ENCODE measurements around the gene DDIT3.

The DDIT3 gene

DNA sequence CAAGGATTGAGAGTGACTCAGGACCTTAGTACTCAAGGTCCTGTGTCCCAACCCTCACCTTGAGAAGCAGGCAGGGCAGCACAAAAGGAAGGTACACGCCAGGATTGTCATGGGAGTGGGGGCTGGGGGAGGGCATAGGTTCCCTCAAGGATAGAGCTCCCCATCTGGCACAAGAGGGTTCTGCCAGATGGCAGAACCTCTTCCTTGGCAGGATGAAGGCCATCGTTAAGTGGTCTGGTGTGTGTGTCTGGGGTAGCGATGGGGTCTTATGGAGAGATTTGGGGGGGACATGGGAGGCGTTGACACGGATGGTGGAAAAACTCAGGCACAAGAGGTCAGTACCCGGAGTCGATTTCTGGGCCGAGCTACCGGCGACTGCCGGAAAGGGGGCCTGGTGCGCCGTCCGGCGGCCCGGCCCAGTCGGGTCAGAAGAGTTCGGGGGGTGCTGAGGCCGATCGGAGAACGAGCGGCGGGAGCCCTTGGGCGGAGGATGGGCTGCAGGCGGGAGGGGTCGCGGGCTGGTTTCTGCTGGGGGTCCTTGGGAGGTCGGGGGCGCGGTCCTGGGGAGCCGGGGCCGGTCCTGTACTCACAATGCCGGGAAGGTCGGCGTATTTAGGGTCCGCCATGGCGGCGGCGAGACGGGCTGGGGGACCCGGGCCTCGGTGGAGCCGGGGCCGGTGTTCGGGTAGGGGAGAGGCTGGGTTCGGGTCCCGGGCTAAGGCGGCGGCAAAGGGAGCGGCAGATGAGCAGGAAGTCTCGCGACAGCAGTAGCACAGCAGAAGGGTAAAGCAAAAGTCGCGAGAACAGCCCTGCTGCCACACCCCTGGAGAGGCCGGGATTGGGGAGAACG lies 26.3 kb upstream of the DDIT3 start, which contains the start of gene DCTN2:
Gene DCTN2, minus strand, starts transcription at position 755 of the 850 bp plus-strand sequence. Its CDS starts 129 bp downstream, at position 626.
- no peak for DNase-seq

DNA sequence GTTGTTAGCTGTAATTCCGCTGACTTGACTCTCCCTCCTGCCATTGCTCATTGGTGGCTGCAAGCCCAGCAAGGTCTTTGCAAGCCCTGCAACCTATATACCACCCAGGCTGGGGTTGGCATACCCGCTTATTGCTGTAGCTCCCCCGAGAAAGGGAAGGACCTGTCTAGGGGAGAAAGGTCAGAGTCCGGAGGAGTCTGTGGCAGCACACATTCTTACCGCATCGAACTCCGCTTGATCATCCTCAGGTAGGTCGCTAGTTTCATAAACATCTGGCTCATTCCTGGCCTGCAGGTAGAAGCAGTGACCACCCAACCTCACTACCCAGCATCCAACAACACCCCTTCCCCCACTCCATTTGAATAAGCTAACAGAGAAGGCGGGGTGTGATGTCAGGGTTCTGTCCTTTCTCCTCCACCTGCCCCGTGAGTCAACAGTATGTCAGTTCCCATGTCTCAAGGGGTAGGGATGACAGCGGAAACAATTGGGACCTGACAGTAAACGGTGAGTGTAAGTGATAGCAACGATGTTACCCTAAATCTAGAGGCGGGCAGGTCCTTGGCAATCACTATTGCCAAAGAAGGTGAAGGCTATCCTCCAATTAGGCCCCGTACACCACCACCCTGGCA lies 25.6 kb upstream of the DDIT3 start:
- no peak for DNase-seq

DNA sequence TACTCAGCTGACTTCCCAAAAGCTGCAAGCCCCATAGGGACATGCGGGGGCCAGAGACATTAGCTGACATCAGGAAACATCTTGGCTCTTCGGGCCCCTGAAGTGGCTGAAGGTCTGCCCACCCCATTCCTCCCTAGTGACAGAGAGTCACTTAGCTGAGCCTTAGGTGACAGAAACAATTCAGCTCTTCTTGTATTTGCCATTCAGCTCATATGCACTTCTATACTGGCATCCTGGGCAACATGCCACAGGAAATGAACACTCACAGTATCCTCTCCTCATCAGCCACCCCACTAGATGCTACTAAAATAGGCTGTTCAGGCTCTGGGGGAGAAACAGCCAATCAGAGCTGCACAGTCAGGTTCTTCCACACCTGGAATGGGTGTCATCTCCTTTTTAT lies 23.3 kb upstream of the DDIT3 start:
- DNase-seq, result no peak

DNA sequence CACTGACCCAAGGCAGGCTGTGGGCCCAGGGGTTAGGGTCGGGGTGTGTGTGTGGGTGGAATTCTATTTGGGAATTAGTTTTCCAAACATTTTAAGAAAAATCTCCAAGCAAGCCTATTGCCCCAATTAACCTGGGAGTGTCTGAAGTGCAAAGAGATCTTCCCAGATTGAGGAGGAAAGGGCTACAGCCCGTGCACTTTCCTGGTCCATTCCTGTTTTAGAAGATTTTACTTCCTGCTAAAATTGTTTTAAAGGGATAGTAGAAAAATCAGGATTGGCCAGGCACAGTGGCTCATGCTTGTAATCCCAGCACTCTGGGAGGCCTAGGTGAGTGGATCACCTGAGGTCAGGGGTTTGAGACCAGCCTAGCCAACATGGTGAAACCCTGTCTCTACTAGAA lies 21.4 kb upstream of the DDIT3 start:
- no peak for DNase-seq

DNA sequence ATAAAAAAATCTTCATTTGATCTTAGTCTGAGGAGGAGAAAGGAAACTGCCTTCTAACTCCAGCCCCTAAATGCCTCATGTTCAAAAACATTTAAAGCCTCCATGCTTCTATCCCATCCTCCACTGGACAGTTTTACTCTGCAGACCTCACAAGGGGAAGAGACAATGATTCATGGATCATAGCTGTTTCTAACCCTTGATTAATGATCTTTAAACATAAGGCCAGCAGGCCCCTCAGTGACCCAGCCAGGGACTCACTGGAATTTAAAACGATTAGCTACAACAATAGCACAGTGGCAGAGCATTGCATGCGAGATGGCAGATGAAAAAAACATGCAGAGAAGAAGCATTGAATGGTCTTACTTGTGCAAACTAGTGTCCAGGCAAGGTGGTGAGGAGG lies 20.7 kb upstream of the DDIT3 start:
- no peak for DNase-seq

DNA sequence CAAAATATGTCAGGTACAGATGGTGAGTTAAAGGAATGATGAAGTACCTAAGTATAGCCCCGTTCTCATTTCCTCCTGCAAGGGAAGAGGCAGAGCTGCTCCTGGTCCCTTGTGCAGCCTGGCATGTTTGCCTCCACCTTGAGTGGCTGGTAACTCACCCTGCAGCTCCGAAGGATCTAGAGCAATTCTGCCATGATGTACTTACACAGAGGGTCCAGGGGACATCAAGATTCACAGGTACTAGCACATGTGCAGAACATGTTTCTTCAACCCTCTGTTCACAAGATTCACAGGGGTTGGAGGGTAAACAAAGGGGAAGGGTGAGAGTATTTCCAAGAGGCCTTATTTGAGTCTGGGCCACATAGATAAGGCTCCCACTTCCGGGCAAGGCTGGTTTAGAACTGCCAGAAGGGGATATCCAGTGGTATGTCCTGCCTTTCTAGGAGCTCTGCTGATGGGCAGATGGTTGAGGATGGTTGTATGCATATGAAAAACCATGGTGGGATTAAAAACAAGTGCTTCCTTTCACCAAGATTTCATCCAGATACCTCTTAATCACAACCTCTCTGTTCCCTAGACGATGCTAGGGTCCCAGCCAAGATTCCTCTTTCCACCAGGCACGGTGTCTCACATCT lies 18.9 kb upstream of the DDIT3 start:
- DNase-seq, result peak; percentile 25

DNA sequence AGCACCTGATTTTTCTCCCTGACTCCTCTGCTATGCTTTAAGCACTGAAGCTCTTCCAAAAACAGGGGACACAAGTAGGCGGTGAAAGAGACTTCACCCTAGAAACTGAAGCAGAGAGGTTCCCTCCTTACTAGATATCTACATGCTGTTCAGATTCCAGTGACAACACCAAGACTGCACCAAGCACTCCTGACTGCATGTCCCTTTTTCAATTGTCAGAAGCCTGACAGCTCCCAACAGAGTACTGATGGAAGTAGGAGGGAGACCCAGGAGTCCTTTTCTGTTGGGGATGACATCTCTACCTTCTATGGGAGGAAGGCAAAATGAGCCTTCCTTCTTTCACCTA lies 16.3 kb upstream of the DDIT3 start:
- DNase-seq, result no peak

DNA sequence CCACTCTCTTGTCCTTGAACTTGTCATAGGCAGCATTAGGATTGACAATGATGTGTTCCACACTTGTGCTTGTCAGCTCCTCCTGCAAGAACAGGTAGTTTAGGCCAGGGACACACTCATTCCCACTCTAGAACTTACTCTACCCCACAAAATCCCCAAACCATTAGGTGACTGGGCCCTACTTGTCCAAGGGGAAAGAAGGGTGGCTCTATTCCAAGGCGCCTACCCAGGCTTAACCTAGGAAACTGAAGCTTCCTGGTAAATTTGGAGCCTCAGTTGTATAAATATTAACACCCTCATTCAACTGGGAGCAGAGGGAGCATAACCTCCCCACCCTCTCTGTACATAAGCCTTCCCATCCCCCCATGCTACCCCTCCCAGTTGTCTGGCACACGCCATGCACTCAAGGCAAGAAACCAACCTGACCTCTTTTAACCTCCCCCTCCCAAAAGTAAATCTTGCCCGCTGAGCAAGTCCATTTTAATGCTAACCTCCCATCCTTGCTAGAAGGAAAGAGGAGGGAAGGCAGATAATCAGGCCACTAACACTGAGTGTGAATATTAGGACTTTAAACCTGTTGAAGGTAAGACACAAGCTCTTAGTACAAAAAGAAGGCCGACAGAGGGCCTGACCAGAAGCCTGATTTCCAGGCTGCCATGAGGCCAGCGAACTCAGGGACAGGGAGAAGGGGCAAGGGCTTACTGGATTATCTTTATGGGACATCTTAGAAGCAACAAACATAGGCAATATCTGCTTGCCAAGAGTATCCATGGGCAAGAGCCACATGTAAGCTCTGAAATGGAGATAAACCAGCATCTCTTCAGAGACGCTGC lies 15.7 kb upstream of the DDIT3 start:
- no peak for DNase-seq

DNA sequence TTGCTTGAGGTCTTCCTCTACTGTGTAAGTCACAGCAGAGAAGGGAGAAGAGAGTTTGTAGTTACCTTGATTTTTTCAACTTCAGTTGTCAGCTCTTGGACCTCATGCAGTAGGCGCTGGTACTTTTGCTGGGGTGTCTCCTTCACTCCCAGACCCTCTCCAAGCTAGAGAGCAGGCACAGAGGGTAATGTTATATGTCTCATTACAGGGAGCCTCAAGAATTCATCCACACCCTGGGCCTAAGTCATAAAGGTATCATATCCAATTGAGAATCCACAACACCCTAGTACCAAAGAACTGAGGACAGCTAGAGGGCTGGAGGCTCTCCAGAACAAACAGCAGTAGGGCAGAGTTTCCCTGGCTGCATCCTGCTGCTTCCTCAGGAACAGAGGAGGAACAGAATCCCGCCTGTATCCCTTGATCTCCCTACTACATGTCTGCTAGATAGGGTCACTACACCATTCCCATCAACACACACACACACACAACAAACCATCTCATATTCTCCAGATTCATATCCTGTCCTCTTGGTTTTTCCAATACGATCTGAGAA lies 14.8 kb upstream of the DDIT3 start:
- DNase-seq, result no peak

DNA sequence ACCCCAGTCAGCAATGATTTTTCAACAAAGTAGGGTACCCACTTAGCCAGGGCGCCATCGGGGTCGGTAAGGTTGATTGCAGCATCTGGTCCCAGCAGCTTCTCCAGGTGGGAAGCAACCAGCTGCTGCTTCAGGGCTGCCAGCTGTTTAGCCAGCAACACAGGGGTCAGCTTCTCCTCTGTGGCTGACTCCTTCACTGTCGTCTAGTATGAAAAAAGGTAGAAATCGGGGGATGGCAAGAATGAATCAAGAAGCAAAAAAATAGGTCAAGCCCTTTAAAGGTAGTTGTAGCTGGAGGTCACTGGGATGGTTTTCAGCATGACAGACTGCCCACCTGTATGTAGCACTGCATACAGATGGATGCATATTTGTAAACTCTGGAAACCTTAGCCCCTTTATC lies 13.9 kb upstream of the DDIT3 start:
- no peak for DNase-seq

DNA sequence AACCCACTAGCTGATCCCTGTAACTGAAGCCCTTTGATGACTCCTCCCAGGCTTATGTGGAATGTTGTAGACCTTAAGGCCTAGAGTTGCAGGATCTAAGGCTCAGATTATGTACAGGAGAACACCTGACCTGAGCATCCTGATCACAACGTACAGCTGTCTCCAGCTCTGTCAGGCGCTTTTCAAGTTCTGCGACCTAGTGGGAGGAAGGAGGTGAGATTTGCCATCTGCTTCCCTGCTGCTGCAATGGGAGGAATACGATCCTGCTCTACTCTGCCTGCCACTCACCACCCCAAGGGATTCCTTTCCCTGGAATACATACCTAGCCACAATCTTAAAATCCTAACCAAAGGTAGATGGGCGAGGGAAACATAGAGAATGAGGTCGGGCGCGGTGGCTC lies 12.8 kb upstream of the DDIT3 start:
- DNase-seq, result no peak

DNA sequence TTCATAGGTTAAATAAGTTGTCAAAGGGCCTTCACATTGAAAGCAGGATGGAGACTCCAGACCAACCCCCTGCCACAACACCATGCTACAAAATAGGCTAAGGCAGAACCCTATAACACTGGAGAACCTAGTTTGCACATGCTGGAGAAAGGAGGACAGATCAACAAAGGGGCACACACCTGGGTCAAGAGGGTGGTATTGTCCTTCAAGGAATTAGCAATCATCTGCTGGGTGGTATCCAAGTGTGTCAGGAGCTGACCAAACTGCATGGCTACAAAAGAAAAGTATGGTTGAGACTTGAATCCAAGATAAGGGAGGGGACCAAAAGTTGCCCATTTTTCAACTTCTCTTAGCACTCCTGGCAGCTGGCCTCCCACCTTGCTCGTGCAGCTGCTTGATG lies 11.5 kb upstream of the DDIT3 start:
- DNase-seq, result no peak

DNA sequence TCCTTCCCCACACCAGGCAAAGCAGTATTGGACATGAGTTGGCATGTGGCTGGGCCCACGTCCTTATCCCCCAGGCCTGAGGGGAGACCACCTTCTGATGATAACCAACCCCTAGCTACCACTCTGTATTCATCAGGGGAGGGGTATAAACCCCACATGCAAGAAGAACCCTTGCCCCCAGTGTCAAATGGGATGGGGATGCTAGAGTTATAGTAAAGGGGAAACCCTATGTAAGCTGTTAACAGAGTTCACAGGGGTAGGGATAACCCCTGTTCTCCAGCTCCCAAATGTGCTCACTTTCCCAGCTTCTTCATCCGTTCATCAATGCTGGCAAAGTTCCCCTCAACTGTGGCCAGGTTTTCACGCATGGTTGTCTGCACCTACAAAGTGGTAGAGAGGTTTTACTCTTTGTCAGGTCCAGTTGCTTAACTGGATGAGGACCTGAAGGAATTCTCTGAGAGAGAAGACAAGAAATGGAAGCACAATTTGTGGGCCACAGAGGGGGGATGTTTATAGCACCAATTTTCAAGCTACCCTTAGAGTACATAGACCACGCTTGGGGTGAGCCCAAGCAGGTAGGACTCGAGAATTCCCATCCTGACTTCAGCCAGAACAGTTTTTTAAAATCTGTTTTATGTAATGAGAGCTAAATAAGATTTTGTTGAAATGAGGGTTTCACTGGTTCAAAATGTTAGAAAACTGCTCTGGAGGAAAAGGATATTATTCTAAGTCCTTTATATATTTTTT lies 10.3 kb upstream of the DDIT3 start:
- DNase-seq, result no peak

DNA sequence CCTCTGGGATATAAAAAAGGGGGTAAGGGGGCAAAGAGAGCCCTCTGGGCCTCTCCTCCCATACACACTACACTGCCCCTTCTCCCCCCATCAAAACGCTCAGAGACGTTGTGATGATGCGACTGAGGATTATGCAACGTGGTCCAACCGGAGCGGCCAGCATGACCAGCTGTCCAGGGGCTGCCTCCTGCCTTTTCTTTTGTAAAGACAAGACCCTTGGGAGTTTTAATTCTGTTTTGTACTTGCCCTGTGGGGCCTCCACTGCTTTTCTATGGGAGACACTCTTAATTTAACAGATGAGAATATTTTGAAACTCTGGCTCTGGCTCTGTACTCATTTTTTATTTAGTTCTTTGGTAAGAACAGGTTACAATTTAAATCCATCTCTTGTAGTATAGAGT lies 9.5 kb upstream of the DDIT3 start:
- no peak for DNase-seq

DNA sequence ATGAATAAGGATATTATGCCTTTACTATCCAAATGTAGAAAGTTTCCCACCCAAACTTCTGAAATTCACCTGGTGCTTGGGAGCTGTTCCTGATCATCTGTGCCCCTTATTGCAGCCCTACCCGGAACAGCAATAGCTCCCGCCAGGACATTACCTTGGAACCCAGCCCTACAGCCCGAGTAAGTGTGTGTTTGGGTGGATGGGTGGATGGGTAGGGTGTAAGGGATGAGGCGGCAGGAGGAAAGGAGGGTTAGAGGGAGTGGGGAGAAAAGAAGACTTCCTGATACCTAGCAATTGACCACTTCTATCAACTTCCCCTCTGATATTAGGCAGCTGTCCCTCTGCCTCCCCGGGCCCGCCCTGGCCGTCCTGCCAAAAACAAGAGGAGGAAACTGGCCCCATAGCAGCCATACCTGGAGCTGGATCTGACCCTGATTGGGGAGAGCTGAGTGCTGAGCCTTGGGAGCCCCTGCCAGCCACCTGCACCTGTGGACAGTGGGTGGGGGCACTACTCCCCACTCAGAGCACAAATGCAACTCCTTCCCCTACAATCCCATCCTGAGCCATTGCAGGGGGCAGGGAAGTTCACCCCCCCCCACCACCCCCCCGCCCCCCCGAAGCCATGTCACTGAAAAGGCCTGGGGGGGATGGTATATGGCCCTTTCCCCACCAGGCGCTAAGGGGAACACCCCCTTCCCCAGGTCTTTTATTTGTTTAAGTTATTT lies 8.7 kb upstream of the DDIT3 start:
- DNase-seq, result no peak

DNA sequence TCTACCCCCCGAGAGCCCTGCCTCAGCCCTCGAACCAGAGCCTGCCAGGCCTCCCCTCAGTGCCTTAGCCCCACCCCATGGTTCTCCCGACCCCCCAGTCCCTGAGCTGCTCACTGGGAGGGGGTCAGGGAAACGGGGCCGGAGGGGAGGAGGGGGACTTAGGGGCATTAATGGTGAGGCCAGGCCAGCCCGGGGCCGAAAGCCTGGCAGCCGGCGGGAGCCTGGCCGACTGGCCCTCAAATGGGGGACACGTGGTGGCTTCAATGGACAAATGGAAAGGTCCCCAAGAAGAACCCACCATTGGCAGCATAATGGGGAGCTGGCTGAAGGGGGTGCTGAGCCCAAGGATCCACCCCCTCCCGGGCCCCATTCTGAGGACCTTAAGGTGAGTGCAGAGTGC lies 7.9 kb upstream of the DDIT3 start:
- no peak for DNase-seq

DNA sequence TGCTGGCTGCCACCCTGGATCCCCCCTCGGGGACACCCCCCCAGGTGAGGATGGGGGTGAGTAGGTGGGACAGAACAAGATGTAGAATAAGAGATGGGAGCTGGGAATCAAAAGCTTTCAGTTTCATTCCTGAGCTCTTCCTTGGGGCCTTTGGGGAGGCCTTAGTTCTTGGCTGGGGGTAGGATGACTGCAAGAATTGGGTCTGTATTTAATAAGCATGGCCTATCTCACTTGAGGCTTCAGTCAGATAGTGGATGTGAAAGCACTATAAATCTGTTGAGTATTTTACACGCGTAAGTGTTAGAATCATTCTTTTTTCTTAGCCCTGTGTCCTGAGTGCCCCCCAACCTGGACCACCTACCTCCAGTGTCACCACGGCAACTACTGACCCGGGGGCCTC lies 6.9 kb upstream of the DDIT3 start:
- DNase-seq, result no peak

DNA sequence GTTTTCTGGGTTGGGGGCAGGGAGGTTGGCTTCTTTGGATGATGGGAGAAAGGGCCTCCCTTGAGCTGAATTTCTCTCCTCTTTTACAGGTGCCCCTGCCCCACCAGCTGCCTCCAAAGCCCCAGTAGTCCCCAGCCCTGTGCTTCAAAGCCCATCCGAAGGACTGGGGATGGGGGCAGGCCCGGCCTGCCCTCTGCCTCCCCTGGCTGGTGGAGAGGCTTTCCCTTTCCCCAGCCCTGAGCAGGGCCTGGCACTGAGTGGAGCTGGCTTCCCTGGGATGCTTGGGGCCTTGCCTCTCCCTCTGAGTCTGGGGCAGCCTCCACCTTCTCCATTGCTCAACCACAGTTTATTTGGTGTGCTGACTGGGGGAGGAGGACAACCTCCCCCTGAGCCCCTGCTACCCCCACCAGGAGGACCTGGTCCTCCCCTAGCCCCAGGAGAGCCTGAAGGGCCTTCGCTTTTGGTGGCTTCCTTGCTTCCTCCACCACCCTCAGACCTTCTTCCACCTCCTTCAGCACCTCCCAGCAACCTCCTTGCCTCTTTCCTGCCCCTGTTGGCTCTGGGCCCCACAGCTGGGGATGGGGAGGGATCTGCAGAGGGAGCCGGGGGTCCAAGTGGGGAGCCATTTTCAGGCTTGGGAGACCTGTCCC lies 6.3 kb upstream of the DDIT3 start:
- DNase-seq, result no peak

DNA sequence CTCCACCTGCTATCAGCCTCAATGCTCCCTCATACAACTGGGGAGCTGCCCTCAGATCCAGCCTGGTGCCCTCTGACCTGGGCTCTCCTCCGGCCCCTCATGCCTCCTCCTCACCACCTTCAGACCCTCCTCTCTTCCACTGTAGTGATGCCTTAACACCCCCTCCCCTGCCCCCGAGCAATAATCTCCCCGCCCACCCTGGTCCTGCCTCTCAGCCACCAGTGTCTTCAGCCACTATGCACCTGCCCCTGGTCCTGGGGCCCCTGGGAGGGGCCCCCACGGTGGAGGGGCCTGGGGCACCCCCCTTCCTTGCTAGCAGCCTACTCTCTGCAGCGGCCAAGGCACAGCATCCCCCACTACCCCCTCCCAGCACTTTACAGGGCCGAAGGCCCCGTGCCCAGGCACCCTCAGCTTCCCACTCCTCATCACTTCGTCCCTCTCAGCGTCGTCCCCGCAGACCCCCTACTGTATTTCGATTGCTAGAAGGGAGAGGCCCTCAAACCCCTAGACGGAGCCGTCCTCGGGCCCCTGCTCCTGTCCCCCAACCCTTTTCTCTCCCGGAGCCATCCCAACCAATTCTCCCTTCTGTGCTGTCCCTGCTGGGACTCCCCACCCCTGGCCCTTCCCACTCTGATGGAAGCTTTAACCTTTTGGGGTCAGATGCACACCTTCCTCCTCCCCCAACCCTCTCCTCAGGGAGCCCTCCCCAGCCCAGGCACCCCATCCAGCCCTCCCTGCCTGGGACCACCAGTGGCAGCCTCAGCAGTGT lies 5.5 kb upstream of the DDIT3 start:
- no peak for DNase-seq
